ENCODE data around the gene NT5DC2.

GRCh38 chr3:52551118-52551517 lies 17.5 kb upstream of the NT5DC2 start:
- no peak for TF ChIP-seq CTCF (IDR thresholded peaks at IDR 0.05)
- TF ChIP-seq POLR2AphosphoS5 (IDR thresholded peaks at IDR 0.05) = no peak
- TF ChIP-seq POLR2A (IDR thresholded peaks at IDR 0.05) = no peak
- TF ChIP-seq EP300 (IDR thresholded peaks at IDR 0.05) = no peak
